Smooth muscle cell (in vitro differentiated cells): ENCODE data around the gene PERM1. TPM values are rescaled to one million over a fixed set of nuclear protein-coding genes. Genes with fewer than 3 reads are reported as not detected.
A peak's percentile ranks its signal among the peaks of the same experiment; 100 is the strongest.

Experiments
- DNase-seq: peaks from one replicate; lab custom pipeline; 2025; ENCODE audit not compliant: unreplicated experiment; lab: John Stamatoyannopoulos, UW
- H2AFZ ChIP-seq: fragments of 200-600 bp; sonication (generic); 2 replicates; pipeline ENCODE4 v1.6.0; 2016; ENCODE audit warnings: antibody characterized with exemption, low read depth, mild to moderate bottlenecking
- H3F3A ChIP-seq: fragments of 200-600 bp; sonication (generic); 2 replicates; pipeline ENCODE4 v1.6.0; 2017; ENCODE audit warnings: antibody characterized with exemption, low read depth
- H3K27ac ChIP-seq: fragments of 200-600 bp; sonication (generic); 2 replicates; pipeline ENCODE4 v1.5.1; 2016; ENCODE audit warnings: low read depth, mild to moderate bottlenecking
- H3K27me3 ChIP-seq: fragments of 200-600 bp; sonication (generic); 2 replicates; pipeline ENCODE4 v1.6.1; 2016; ENCODE audit warnings: low read depth, mild to moderate bottlenecking
- H3K36me3 ChIP-seq: fragments of 200-600 bp; sonication (generic); 2 replicates; pipeline ENCODE4 v1.5.1; 2016; ENCODE audit warnings: low read depth
- H3K4me1 ChIP-seq: fragments of 200-600 bp; sonication (generic); 2 replicates; pipeline ENCODE4 v1.5.1; 2016; ENCODE audit warnings: low read depth
- H3K4me2 ChIP-seq: fragments of 200-600 bp; sonication (generic); 2 replicates; pipeline ENCODE4 v1.6.0; 2016; ENCODE audit warnings: mild to moderate bottlenecking
- H3K4me3 ChIP-seq: fragments of 200-600 bp; sonication (generic); 2 replicates; pipeline ENCODE4 v1.5.1; 2016; ENCODE audit warnings: mild to moderate bottlenecking
- H3K79me2 ChIP-seq: fragments of 200-600 bp; sonication (generic); 2 replicates; pipeline ENCODE4 v1.6.0; 2016; ENCODE audit warnings: low read depth, mild to moderate bottlenecking
- H3K9ac ChIP-seq: fragments of 200-600 bp; sonication (generic); 2 replicates; pipeline ENCODE4 v1.6.0; 2016; ENCODE audit warnings: low read depth
- H3K9me3 ChIP-seq: fragments of 200-600 bp; sonication (generic); replicated peaks from 2 replicates; pipeline ENCODE4 v1.5.1; 2016; ENCODE audit warnings: low read depth
- H4K20me1 ChIP-seq: fragments of 200-600 bp; sonication (generic); 2 replicates; pipeline ENCODE4 v1.6.0; 2016; ENCODE audit warnings: low read depth
- CTCF ChIP-seq: fragments of 200-600 bp; sonication (generic); IDR thresholded peaks from 2 replicates; pipeline ENCODE4 v1.5.1; 2017; ENCODE audit warnings: borderline replicate concordance, mild to moderate bottlenecking, antibody characterized with exemption; ENCODE audit not compliant: insufficient read depth, poor library complexity, severe bottlenecking
- WGBS: methylation state at CpG from one replicate; pipeline ENCODE4 v1.1.7; 2016; ENCODE audit warnings: low lambda C conversion rate; 5-methylcytosine and 5-hydroxymethylcytosine counted together
- polyA plus RNA-seq: library from polyadenylated mRNA; unstranded; fragments of >200 nt; fragmentation: Nextera tagmentation; extraction: Ambion mirVana; gene quantifications from 2 replicates; pipeline ENCODE4 v1.2.1, GENCODE V29; 2016
- total RNA-seq: library from RNA; depleted of rRNA; stranded (reverse); fragments of >200 nt; gene quantifications from 2 replicates; pipeline ENCODE4 v1.2.3, GENCODE V29; 2014

PERM1 gene
- total and polyA plus RNA-seq, 2 experiments from 2014 or later, result 2.6 TPM; not detected in 1

- 12% methylated on average over 25 of the region's 30 CpGs for WGBS
- Histone ChIP-seq H3F3A (peaks cover 6% of the 10 kb centered on the region), H3K27ac (no peak overlapping the region), H2AFZ (no peak overlapping the region), H3K4me3 (no peak overlapping the region), H3K79me2 (no peaks in the 10 kb centered on the region), H3K4me2 (peak overlapping the region; percentile 58), H3K36me3 (no peaks in the 10 kb centered on the region), H3K27me3 (no peaks in the 10 kb centered on the region), H3K4me1 (peaks cover 25% of the 10 kb centered on the region), H3K9ac (no peak overlapping the region), H3K9me3 (no peaks in the 10 kb centered on the region), H4K20me1 (peaks cover 18% of the 10 kb centered on the region)
- no peak for TF ChIP-seq CTCF
- peak; percentile 15 for DNase-seq
These were observed 46.1 kb downstream of the PERM1 start for GRCh38 chr1:935751-936231.

- H3K9me3 ChIP-seq, result no peaks in the 10 kb centered on the region
- peak overlapping the region; percentile 58 for H3K4me2 ChIP-seq
- no peak overlapping the region for H3K9ac ChIP-seq
- H3F3A ChIP-seq, result peaks cover 6% of the 10 kb centered on the region
- 26% methylated on average over 35 of the region's 37 CpGs for WGBS
- no peak overlapping the region for H3K4me3 ChIP-seq
- no peak overlapping the region for H2AFZ ChIP-seq
- H3K27me3 ChIP-seq, result no peaks in the 10 kb centered on the region
- DNase-seq, result no peak
- H3K4me1 ChIP-seq, result peaks cover 19% of the 10 kb centered on the region
- no peak for TF ChIP-seq CTCF
- no peak overlapping the region for H3K27ac ChIP-seq
- H3K36me3 ChIP-seq, result no peaks in the 10 kb centered on the region
- no peaks in the 10 kb centered on the region for H3K79me2 ChIP-seq
- peaks cover 18% of the 10 kb centered on the region for H4K20me1 ChIP-seq
These were observed 46.7 kb downstream of the PERM1 start for GRCh38 chr1:934991-935750.

- 28% methylated on average over 10 of the region's 10 CpGs for WGBS
- no peaks in the 10 kb centered on the region for H3K9me3 ChIP-seq
- no peaks in the 10 kb centered on the region for H3K79me2 ChIP-seq
- no peak overlapping the region for H2AFZ ChIP-seq
- no peaks in the 10 kb centered on the region for H3F3A ChIP-seq
- H3K4me1 ChIP-seq, result peaks cover 16% of the 10 kb centered on the region
- no peak for TF ChIP-seq CTCF
- no peak overlapping the region for H3K4me2 ChIP-seq
- no peaks in the 10 kb centered on the region for H3K27me3 ChIP-seq
- H4K20me1 ChIP-seq, result peaks cover 25% of the 10 kb centered on the region
- no peak for DNase-seq
- no peak overlapping the region for H3K27ac ChIP-seq
- H3K4me3 ChIP-seq, result no peak overlapping the region
- no peaks in the 10 kb centered on the region for H3K36me3 ChIP-seq
- no peak overlapping the region for H3K9ac ChIP-seq
These were observed 48.3 kb downstream of the PERM1 start for GRCh38 chr1:933603-933940.
